Subcutaneous adipose tissue (tissue), 4 donors: ENCODE data around the gene LCN2. TPM values are rescaled to one million over a fixed set of nuclear protein-coding genes. Genes with fewer than 3 reads are reported as not detected.

Experiments
- CTCF ChIP-seq: fragments of 450-650 bp; IDR thresholded peaks from one replicate; pipeline ENCODE4 v1.5.1; 2016; ENCODE audit warnings: low read depth, mild to moderate bottlenecking, control low read depth, antibody characterized with exemption, moderate library complexity
- total RNA-seq, 4 donors: library from RNA; depleted of rRNA; stranded (reverse); fragments of >200 nt; gene quantifications; one replicate each; pipeline ENCODE4 v1.1.0, GENCODE V29; 2016

The LCN2 gene
- total RNA-seq, 4 donors from 2014 or later: 1.6 TPM; not detected in 3

GRCh38 chr9:128190516-128191405 lies 41.5 kb downstream of the LCN2 start:
- no peak for TF ChIP-seq CTCF

- no peak for TF ChIP-seq CTCF
Measured at GRCh38 chr9:128191406-128192046, 42.3 kb downstream of the LCN2 start, which contains the start of gene CIZ1. Gene CIZ1 (minus strand): TSS chr9:128191572. CDS start chr9:128190857, 715 bp downstream.

GRCh38 chr9:128192601-128193371 lies 43.5 kb downstream of the LCN2 start:
- no peak for TF ChIP-seq CTCF

DNA sequence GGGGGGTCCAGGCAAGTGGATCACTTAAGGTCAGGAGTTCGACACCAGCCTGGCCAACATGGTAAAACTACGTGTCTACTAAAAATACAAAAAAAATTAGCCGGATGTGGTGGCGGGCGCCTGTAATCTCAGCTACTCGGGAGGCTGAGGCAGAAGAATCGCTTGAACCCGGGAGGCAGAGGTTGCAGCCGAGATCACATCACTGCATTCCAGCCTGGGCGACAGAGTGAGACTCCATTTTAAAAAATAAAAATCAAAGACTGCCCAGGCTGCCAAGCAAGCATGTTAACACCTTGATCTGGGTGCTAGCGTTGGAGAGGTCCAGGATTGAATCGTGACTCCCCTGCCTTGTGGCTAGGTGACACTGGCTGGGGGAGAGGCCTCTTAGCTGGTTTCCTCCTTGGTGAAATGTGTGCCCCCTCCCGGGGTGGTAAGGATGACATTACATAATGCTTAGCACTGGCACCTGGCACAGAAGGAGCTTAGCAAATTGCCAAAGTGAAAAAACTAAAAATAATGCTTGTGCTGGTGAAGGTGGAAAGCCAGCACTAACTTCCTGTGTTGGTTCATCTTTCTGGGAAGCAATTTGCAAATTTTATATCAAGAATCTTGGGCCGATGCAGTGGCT lies 44.3 kb downstream of the LCN2 start:
- no peak for TF ChIP-seq CTCF

- no peak for TF ChIP-seq CTCF
Measured at GRCh38 chr9:128201441-128202369, 52.5 kb downstream of the LCN2 start.

- no peak for TF ChIP-seq CTCF
Measured at GRCh38 chr9:128202648-128203023, 53.4 kb downstream of the LCN2 start.

Other genes with a start within 250 kb of the LCN2 start
- gene ST6GALNAC6, start 249.8 kb upstream of the LCN2 start, total RNA-seq: 100 to 1,000 TPM; 101 to 287 (median 176) TPM
- 10 to 100 TPM in 3 of 4 donors, 1 to 10 TPM in 1; 9.6 to 39.1 (median 21.4) TPM for gene ST6GALNAC4, start 232.4 kb upstream of the LCN2 start, total RNA-seq
- 1 to 10 TPM in 2 of 4 donors, under 1 TPM in 1, not detected in 1; 0.44 to 2.3 (median 1.0) TPM for gene PIP5KL1, start 218.7 kb upstream of the LCN2 start, total RNA-seq
- gene DPM2, start 211.6 kb upstream of the LCN2 start, total RNA-seq: 10 to 100 TPM in 2 of 4 donors, 1 to 10 TPM in 2; 7.5 to 14.2 (median 9.6) TPM
- gene EEIG1, start 168.5 kb upstream of the LCN2 start, total RNA-seq: 10 to 100 TPM in 1 of 4 donors, 1 to 10 TPM in 3; 4.8 to 21.2 (median 8.1) TPM
- 1 to 10 TPM; 3.6 to 9.5 (median 8.9) TPM for gene NAIF1, start 82.1 kb upstream of the LCN2 start, total RNA-seq
- 10 to 100 TPM; 13.4 to 60.1 (median 19.5) TPM for gene SLC25A25, start 81.2 kb upstream of the LCN2 start, total RNA-seq
- 10 to 100 TPM; 24.5 to 40.3 (median 25.8) TPM for gene PTGES2, start 21.7 kb upstream of the LCN2 start, total RNA-seq
- 100 to 1,000 TPM in 3 of 4 donors, 10 to 100 TPM in 1; 57.7 to 307 (median 228) TPM for gene BBLN, start 10.8 kb downstream of the LCN2 start, total RNA-seq
- 100 to 1,000 TPM in 1 of 4 donors, 10 to 100 TPM in 3; 46.0 to 103 (median 59.9) TPM for gene CIZ1, start 42.1 kb downstream of the LCN2 start, total RNA-seq
- 10 to 100 TPM; 22.8 to 53.5 (median 44.5) TPM for gene DNM1, start 53.9 kb downstream of the LCN2 start, total RNA-seq
- gene GOLGA2, start 126.6 kb downstream of the LCN2 start, total RNA-seq: 100 to 1,000 TPM in 2 of 4 donors, 10 to 100 TPM in 2; 70.0 to 123 (median 86.2) TPM
- gene SWI5, start 126.8 kb downstream of the LCN2 start, total RNA-seq: 10 to 100 TPM; 25.6 to 28.6 (median 26.9) TPM
- gene TRUB2, start 173.0 kb downstream of the LCN2 start, total RNA-seq: 10 to 100 TPM in 1 of 4 donors, 1 to 10 TPM in 3; 7.2 to 10.5 (median 8.7) TPM
- gene COQ4, start 173.4 kb downstream of the LCN2 start, total RNA-seq: 10 to 100 TPM; 20.1 to 51.1 (median 23.2) TPM
- gene SLC27A4, start 191.1 kb downstream of the LCN2 start, total RNA-seq: 10 to 100 TPM; 10.1 to 17.3 (median 12.3) TPM
- gene URM1, start 221.9 kb downstream of the LCN2 start, total RNA-seq: 10 to 100 TPM; 17.8 to 20.9 (median 19.7) TPM